Karpas-422 (cell line): ENCODE data around the gene PPP2R2C. TPM values are rescaled to one million over a fixed set of nuclear protein-coding genes. Genes with fewer than 3 reads are reported as not detected.

ENCODE experiments used
- DNase-seq: peaks from one replicate; pipeline ENCODE4 v3.0.0-alpha.2; 2015
- H2AFZ ChIP-seq: fragments of 200-600 bp; sonication (generic); 2 replicates; pipeline ENCODE4 v1.6.1; 2014; ENCODE audit warnings: antibody characterized with exemption, low read length, mixed read lengths
- H3K27ac ChIP-seq: fragments of 200-600 bp; sonication (generic); 2 replicates; pipeline ENCODE4 v1.5.1; 2014; ENCODE audit warnings: mild to moderate bottlenecking, low read length, moderate library complexity
- H3K27me3 ChIP-seq: fragments of 200-600 bp; sonication (generic); 2 replicates; pipeline ENCODE4 v1.6.1; 2014; ENCODE audit warnings: low read length, mixed read lengths
- H3K36me3 ChIP-seq: fragments of 200-600 bp; sonication (generic); 2 replicates; pipeline ENCODE4 v1.6.1; 2014; ENCODE audit warnings: low read length, mixed read lengths; ENCODE audit not compliant: insufficient read depth
- H3K4me1 ChIP-seq: fragments of 200-600 bp; sonication (generic); 2 replicates; pipeline ENCODE4 v1.6.1; 2014; ENCODE audit warnings: mild to moderate bottlenecking, low read length, mixed read lengths
- H3K4me2 ChIP-seq: fragments of 200-600 bp; sonication (generic); 2 replicates; pipeline ENCODE4 v1.6.1; 2014; ENCODE audit warnings: low read length, low read depth, mild to moderate bottlenecking; ENCODE audit not compliant: poor library complexity, severe bottlenecking
- H3K4me3 ChIP-seq: fragments of 200-600 bp; sonication (generic); 2 replicates; pipeline ENCODE4 v1.5.1; 2014; ENCODE audit warnings: mild to moderate bottlenecking, antibody characterized with exemption, low read length, mixed read lengths
- H3K79me2 ChIP-seq: fragments of 200-600 bp; sonication (generic); 2 replicates; pipeline ENCODE4 v1.6.1; 2014; ENCODE audit warnings: mild to moderate bottlenecking, low read length, mixed read lengths
- H3K9ac ChIP-seq: fragments of 200-600 bp; sonication (generic); 2 replicates; pipeline ENCODE4 v1.6.0; 2014; ENCODE audit warnings: low read length
- H3K9me2 ChIP-seq: fragments of 200-600 bp; sonication (generic), shearing (Covaris generic); replicated peaks from 2 replicates; pipeline ENCODE4 v1.6.0; 2014; ENCODE audit warnings: mild to moderate bottlenecking, low read length, moderate library complexity; ENCODE audit not compliant: insufficient read depth
- H3K9me3 ChIP-seq: fragments of 300-700, 200-600 bp; sonication (generic); 2 replicates; pipeline ENCODE4 v1.6.1; 2014; ENCODE audit warnings: low read length, mixed read lengths
- H4K20me1 ChIP-seq: fragments of 200-600 bp; sonication (generic); 2 replicates; pipeline ENCODE4 v1.6.1; 2014; ENCODE audit warnings: mild to moderate bottlenecking, antibody characterized with exemption, low read length, low read depth; ENCODE audit not compliant: insufficient read depth
- total RNA-seq: library from RNA; depleted of rRNA; stranded (reverse); fragments of >200 nt; shearing (Covaris generic); gene quantifications from 2 replicates; pipeline ENCODE4 v1.2.3, GENCODE V29; 2014; ENCODE audit warnings: low replicate concordance

PPP2R2C gene
- total RNA-seq, 1 experiment from 2014 or later, result not detected

- no peaks in the 10 kb centered on the region for H3K27me3 ChIP-seq
- 0 out of 2 replicates have a peak, but pooled peaks cover 3% of the 10 kb centered on the region for H4K20me1 ChIP-seq
- no peaks in the 10 kb centered on the region for H3K9me3 ChIP-seq
- H3K4me2 ChIP-seq, result no peak overlapping the region
- no peak for DNase-seq
- no peaks in the 10 kb centered on the region for H3K9me2 ChIP-seq
- no peaks in the 10 kb centered on the region for H3K36me3 ChIP-seq
- no peak overlapping the region for H2AFZ ChIP-seq
- no peak overlapping the region for H3K4me3 ChIP-seq
- no peaks in the 10 kb centered on the region for H3K4me1 ChIP-seq
- no peaks in the 10 kb centered on the region for H3K79me2 ChIP-seq
- H3K9ac ChIP-seq, result no peak overlapping the region
- no peak overlapping the region for H3K27ac ChIP-seq
These were observed 151.8 kb downstream of the PPP2R2C start for GRCh38 chr4:6320663-6321062.

- Histone ChIP-seq H4K20me1 (0 out of 2 replicates have a peak, but pooled peaks cover 3% of the 10 kb centered on the region), H3K79me2 (no peaks in the 10 kb centered on the region), H3K36me3 (no peaks in the 10 kb centered on the region), H2AFZ (no peak overlapping the region), H3K4me3 (no peak overlapping the region), H3K27ac (no peak overlapping the region), H3K9me2 (no peaks in the 10 kb centered on the region), H3K9me3 (no peaks in the 10 kb centered on the region), H3K9ac (no peak overlapping the region), H3K4me1 (no peaks in the 10 kb centered on the region), H3K4me2 (no peak overlapping the region), H3K27me3 (no peaks in the 10 kb centered on the region)
- DNase-seq, result no peak
These were observed 152.8 kb downstream of the PPP2R2C start for GRCh38 chr4:6319530-6320150.

GRCh38 chr4:6318206-6318605, 154.2 kb downstream of the PPP2R2C start:
- H3K4me1 ChIP-seq, result no peaks in the 10 kb centered on the region
- no peak overlapping the region for H3K4me2 ChIP-seq
- 0 out of 2 replicates have a peak, but pooled peaks cover 3% of the 10 kb centered on the region for H4K20me1 ChIP-seq
- no peak for DNase-seq
- H3K79me2 ChIP-seq, result no peaks in the 10 kb centered on the region
- H3K27ac ChIP-seq, result no peak overlapping the region
- no peaks in the 10 kb centered on the region for H3K27me3 ChIP-seq
- H3K9ac ChIP-seq, result no peak overlapping the region
- H3K36me3 ChIP-seq, result no peaks in the 10 kb centered on the region
- H2AFZ ChIP-seq, result no peak overlapping the region
- no peaks in the 10 kb centered on the region for H3K9me3 ChIP-seq
- no peaks in the 10 kb centered on the region for H3K9me2 ChIP-seq
- H3K4me3 ChIP-seq, result no peak overlapping the region

DNA sequence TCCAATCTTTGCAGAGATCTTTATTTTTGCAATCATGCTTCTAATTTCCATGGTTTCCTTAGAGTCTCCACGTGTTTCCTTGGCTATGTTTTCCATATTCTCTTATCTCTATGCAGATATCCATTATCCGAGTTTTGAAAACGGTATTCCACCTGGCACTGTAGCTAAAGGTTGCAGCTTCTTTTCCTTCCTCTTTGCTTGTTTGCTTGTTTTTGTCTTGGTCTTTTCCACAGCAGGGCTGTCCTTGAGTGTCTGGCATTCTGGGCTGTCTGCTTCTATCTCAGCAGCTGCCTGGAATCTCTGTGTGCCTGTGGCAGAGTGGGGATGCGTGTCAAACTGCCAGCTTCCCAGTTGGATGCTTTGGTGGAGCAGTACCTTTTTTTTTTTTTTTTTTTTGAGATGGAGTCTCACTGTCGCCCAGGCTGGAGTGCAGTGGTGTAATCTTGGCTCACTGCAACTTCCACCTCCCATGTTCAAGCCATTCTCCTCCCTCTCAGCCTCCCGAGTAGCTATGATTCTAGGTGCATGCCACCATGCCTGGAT, 155.9 kb downstream of the PPP2R2C start:
- no peaks in the 10 kb centered on the region for H3K9me3 ChIP-seq
- H3K4me1 ChIP-seq, result no peaks in the 10 kb centered on the region
- H3K36me3 ChIP-seq, result no peaks in the 10 kb centered on the region
- DNase-seq, result no peak
- H3K9ac ChIP-seq, result no peak overlapping the region
- no peaks in the 10 kb centered on the region for H3K9me2 ChIP-seq
- H3K4me3 ChIP-seq, result no peak overlapping the region
- H4K20me1 ChIP-seq, result 0 out of 2 replicates have a peak, but pooled peaks cover 3% of the 10 kb centered on the region
- no peak overlapping the region for H2AFZ ChIP-seq
- H3K27me3 ChIP-seq, result no peaks in the 10 kb centered on the region
- no peak overlapping the region for H3K27ac ChIP-seq
- H3K4me2 ChIP-seq, result no peak overlapping the region
- no peaks in the 10 kb centered on the region for H3K79me2 ChIP-seq

DNA sequence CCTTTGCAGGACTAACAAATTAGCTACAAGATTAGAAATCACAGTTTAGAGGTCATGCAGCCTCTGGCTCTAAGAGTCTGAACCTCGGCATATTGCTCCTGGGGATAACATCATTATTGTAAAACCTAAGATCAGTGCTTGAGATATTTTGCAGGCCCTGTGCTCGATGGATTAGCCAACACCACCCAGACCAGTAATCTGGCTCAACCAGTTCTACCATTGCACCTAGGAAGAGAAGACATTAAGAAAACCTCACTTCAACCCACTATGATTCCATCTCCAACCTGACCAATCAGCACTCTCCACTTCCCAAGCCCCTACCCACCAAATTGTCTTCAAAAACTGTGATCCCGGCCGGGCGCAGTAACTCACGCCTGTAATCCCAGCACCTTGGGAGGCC, 159.2 kb downstream of the PPP2R2C start:
- Histone ChIP-seq H4K20me1 (0 out of 2 replicates have a peak, but pooled peaks cover 3% of the 10 kb centered on the region), H3K79me2 (no peaks in the 10 kb centered on the region), H3K9ac (no peak overlapping the region), H3K27ac (no peak overlapping the region), H3K4me2 (no peak overlapping the region), H2AFZ (no peak overlapping the region), H3K9me3 (no peaks in the 10 kb centered on the region), H3K9me2 (no peaks in the 10 kb centered on the region), H3K27me3 (no peaks in the 10 kb centered on the region), H3K4me3 (no peak overlapping the region), H3K36me3 (no peaks in the 10 kb centered on the region), H3K4me1 (no peaks in the 10 kb centered on the region)
- no peak for DNase-seq

DNA sequence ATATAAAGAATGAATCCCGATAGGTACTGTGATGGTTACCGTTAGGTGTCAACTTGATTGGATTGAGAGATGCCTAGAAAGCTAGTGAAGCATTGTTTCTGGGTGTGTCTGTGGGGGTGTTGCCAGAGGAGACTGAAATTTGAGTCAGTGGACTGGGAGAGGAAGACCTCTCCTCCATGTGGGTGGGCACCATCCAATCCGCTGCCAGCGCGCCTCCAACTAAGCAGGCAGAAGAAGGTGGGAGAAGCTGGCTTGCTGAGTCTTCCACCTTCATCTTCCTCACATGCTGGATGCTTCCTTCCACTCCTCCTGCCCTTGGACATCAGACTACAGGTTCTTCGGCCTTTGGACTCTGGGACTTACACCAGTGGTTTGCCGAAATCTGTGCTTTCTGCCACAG, 162.6 kb downstream of the PPP2R2C start:
- Histone ChIP-seq H4K20me1 (no peaks in the 10 kb centered on the region), H3K36me3 (no peaks in the 10 kb centered on the region), H3K9me3 (no peaks in the 10 kb centered on the region), H3K4me2 (no peak overlapping the region), H3K4me3 (no peak overlapping the region), H2AFZ (no peak overlapping the region), H3K4me1 (no peaks in the 10 kb centered on the region), H3K9ac (no peak overlapping the region), H3K79me2 (no peaks in the 10 kb centered on the region), H3K27me3 (no peaks in the 10 kb centered on the region), H3K9me2 (no peaks in the 10 kb centered on the region), H3K27ac (no peak overlapping the region)
- DNase-seq, result no peak

DNA sequence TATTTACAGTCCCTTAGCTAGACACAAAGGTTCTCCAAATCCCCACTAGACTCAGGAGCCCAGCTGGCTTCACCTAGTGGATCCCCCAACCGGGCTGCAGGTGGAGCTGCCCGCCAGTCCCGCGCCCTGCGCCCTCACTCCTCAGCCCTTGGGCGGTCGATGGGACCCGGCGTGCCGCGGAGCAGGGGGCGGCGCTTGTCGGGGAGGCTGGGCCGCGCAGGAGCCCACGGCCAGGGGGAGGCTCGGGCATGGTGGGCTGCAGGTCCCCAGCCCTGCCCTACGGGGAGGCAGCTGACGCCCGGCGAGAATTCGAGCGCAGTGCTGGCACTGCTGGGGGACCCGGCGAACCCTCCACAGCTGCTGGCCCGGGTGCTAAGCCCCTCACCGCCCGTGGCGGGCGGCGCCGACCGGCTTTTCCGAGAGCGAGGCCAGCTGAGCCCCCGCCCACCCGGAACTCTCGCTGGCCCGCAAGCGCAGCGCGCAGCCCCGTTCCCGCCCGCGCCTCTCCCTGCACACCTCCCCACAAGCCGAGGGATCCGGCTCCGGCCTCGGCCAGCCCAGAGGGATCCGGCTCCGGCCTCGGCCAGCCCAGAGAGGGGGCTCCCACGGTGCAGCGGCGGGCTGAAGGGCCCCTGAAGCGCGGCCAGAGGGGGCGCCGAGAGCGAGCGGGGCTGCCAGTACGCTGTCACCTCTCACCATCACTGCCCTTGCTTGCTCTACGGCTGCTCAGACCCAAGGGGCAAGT, 163.3 kb downstream of the PPP2R2C start:
- Histone ChIP-seq H3K27ac (no peak overlapping the region), H3K9me3 (no peaks in the 10 kb centered on the region), H3K4me1 (no peaks in the 10 kb centered on the region), H3K27me3 (no peaks in the 10 kb centered on the region), H3K79me2 (no peaks in the 10 kb centered on the region), H3K9ac (no peak overlapping the region), H3K9me2 (no peaks in the 10 kb centered on the region), H3K36me3 (no peaks in the 10 kb centered on the region), H3K4me3 (no peak overlapping the region), H3K4me2 (no peak overlapping the region), H4K20me1 (no peaks in the 10 kb centered on the region), H2AFZ (no peak overlapping the region)
- no peak for DNase-seq

GRCh38 chr4:6307891-6308290, 164.5 kb downstream of the PPP2R2C start:
- Histone ChIP-seq H3K36me3 (no peaks in the 10 kb centered on the region), H3K4me2 (no peak overlapping the region)

More at GRCh38 chr4:6307891-6308290, 164.5 kb downstream of the PPP2R2C start:
- Histone ChIP-seq H3K27me3 (no peaks in the 10 kb centered on the region), H3K4me1 (no peaks in the 10 kb centered on the region), H4K20me1 (no peaks in the 10 kb centered on the region), H3K9me2 (no peaks in the 10 kb centered on the region), H3K4me3 (no peak overlapping the region), H3K79me2 (no peaks in the 10 kb centered on the region), H3K27ac (no peak overlapping the region), H3K9ac (no peak overlapping the region), H2AFZ (no peak overlapping the region), H3K9me3 (no peaks in the 10 kb centered on the region)
- DNase-seq, result no peak
